CD14-positive monocyte (primary cell): ENCODE results near the gene ANKRD13B. TPM values are rescaled to one million over a fixed set of nuclear protein-coding genes. Genes with fewer than 3 reads are reported as not detected.
"Not testable (repeated sequence)": the region's sequence is repeated elsewhere in the genome, so short reads cannot be mapped to it uniquely, and the experiment has no call there.

Experiments used
- DNase-seq, 3 donors: peaks; one replicate each; pipeline ENCODE4 v3.0.0-alpha.2; 2011 to 2022
- H2AFZ ChIP-seq: 2 replicates; pipeline ENCODE4 v1.6.0; 2012; ENCODE audit warnings: mild to moderate bottlenecking, low read depth, low read length, inconsistent platforms; ENCODE audit not compliant: insufficient read depth, poor library complexity, severe bottlenecking
- H3K27ac ChIP-seq, 2 donors: 1 replicate in 1 of 2; 2 replicates in 1 of 2; pipeline ENCODE4 v1.5.1; 2012 to 2013; ENCODE audit warnings: low read length in 2 of 2, control low read depth in 1 of 2, inconsistent platforms in 1 of 2, low read depth in 1 of 2, mild to moderate bottlenecking in 1 of 2
- H3K27me3 ChIP-seq, 2 donors: one replicate each; pipeline versions ENCODE4 v1.6.0 to v1.6.1; 2011 to 2013; ENCODE audit warnings: low read length in 2 of 2; ENCODE audit not compliant: control insufficient read depth in 2 of 2, insufficient read depth in 2 of 2
- H3K36me3 ChIP-seq, 2 donors: replicated peaks in 1 of 2; 1 replicate in 1 of 2; 2 replicates in 1 of 2; pipeline versions ENCODE4 v1.5.1 to v1.6.1; 2012 to 2013; ENCODE audit warnings: low read length in 2 of 2, control low read depth in 1 of 2, inconsistent platforms in 1 of 2, mild to moderate bottlenecking in 1 of 2; ENCODE audit not compliant: insufficient read depth in 2 of 2, control insufficient read depth in 1 of 2
- H3K4me1 ChIP-seq, 2 donors: 1 replicate in 1 of 2; 2 replicates in 1 of 2; pipeline versions ENCODE4 v1.5.1 to v1.6.1; 2012 to 2013; ENCODE audit warnings: low read length in 2 of 2, control low read depth in 1 of 2, inconsistent platforms in 1 of 2, mild to moderate bottlenecking in 1 of 2, moderate library complexity in 1 of 2; ENCODE audit not compliant: insufficient read depth in 2 of 2, control insufficient read depth in 1 of 2
- H3K4me2 ChIP-seq: replicated peaks from 2 replicates; pipeline ENCODE3; 2012; ENCODE audit warnings: low read length, moderate library complexity, mild to moderate bottlenecking; ENCODE audit not compliant: poor library complexity, severe bottlenecking; ENCODE audit errors: extremely low read depth
- H3K4me3 ChIP-seq, 3 experiments: fragments of 200-600 bp in 1 of 3; sonication (generic) in 1 of 3; replicated peaks in 1 of 3; 1 replicate in 2 of 3; 2 replicates in 1 of 3; pipeline ENCODE4 v1.5.1; 2011 to 2013; ENCODE audit warnings: low read length in 3 of 3, mild to moderate bottlenecking in 3 of 3, control low read depth in 2 of 3, low read depth in 2 of 3, inconsistent platforms in 1 of 3, moderate library complexity in 1 of 3
- H3K79me2 ChIP-seq: 2 replicates; pipeline ENCODE4 v1.6.0; 2012; ENCODE audit warnings: mild to moderate bottlenecking, control low read depth, inconsistent platforms, low read length, moderate library complexity; ENCODE audit not compliant: insufficient read depth
- H3K9ac ChIP-seq: 2 replicates; pipeline ENCODE4 v1.6.0; 2017; ENCODE audit warnings: low read length, mild to moderate bottlenecking; ENCODE audit not compliant: insufficient read depth, poor library complexity, severe bottlenecking
- H3K9me3 ChIP-seq, 2 donors: replicated peaks in 1 of 2; 1 replicate in 1 of 2; 2 replicates in 1 of 2; pipeline versions ENCODE4 v1.5.1 to v1.6.1; 2012 to 2013; ENCODE audit warnings: low read length in 2 of 2, control low read depth in 1 of 2; ENCODE audit not compliant: control insufficient read depth in 1 of 2, insufficient read depth in 1 of 2
- H4K20me1 ChIP-seq: 2 replicates; pipeline ENCODE4 v1.6.0; 2012; ENCODE audit warnings: mild to moderate bottlenecking, low read length, control low read depth, moderate library complexity; ENCODE audit not compliant: insufficient read depth
- H3K27ac Mint-ChIP-seq, 7 donors: one replicate each; pipeline ENCODE4 v1.8.0; 2020; ENCODE audit warnings: mild to moderate bottlenecking in 7 of 7, mixed read lengths in 7 of 7, moderate library complexity in 6 of 7, inconsistent platforms in 2 of 7
- H3K27me3 Mint-ChIP-seq, 3 donors: one replicate each; pipeline ENCODE4 v1.8.0; 2021 to 2022; ENCODE audit warnings: low read depth in 3 of 3, mild to moderate bottlenecking in 3 of 3, mixed read lengths in 3 of 3, moderate library complexity in 3 of 3, inconsistent platforms in 1 of 3
- H3K36me3 Mint-ChIP-seq, 2 donors: one replicate each; pipeline ENCODE4 v1.8.0; 2020; ENCODE audit warnings: mixed read lengths in 2 of 2, inconsistent platforms in 1 of 2, mild to moderate bottlenecking in 1 of 2
- H3K4me1 Mint-ChIP-seq: one replicate; pipeline ENCODE4 v1.8.0; 2020; ENCODE audit warnings: mild to moderate bottlenecking, mixed read lengths
- H3K4me3 Mint-ChIP-seq, 2 donors: one replicate each; pipeline ENCODE4 v1.8.0; 2020; ENCODE audit warnings: mild to moderate bottlenecking in 2 of 2, mixed read lengths in 2 of 2, moderate library complexity in 1 of 2
- H3K9me3 Mint-ChIP-seq, 7 donors: one replicate each; pipeline ENCODE4 v1.8.0; 2020 to 2022; ENCODE audit warnings: mixed read lengths in 7 of 7, mild to moderate bottlenecking in 6 of 7, moderate library complexity in 6 of 7, inconsistent platforms in 2 of 7
- CTCF ChIP-seq: fragments of 200-600 bp; IDR thresholded peaks from one replicate; pipeline ENCODE4 v1.8.0; 2022; ENCODE audit warnings: antibody characterized with exemption, mild to moderate bottlenecking
- WGBS: methylation state at CpG from one replicate; pipeline ENCODE4 v1.1.5; 2013; ENCODE audit warnings: missing lambda C conversion rate; ENCODE audit not compliant: insufficient coverage; 5-methylcytosine and 5-hydroxymethylcytosine counted together
- intact Hi-C, 2 donors: fragments of 100-400 bp; cut with micrococcal nuclease; formaldehyde crosslinking; loops; one replicate each; pipeline versions ENCODE4 v1.15.0 to v1.15.1; 2023
- polyA plus RNA-seq, 3 donors: library from polyadenylated mRNA; depleted of rRNA in 1 of 3; unstranded in 2 of 3; stranded (reverse) in 1 of 3; fragments of 300-500 nt in 2 of 3; fragments of >200 nt in 1 of 3; fragmentation: Illumina TruSeq in 2 of 3; gene quantifications; 1 replicate in 2 of 3; 2 replicates in 1 of 3; pipeline ENCODE4 v1.2.3, GENCODE V29; 2012 to 2021

The ANKRD13B gene
- polyA plus RNA-seq, 3 donors = 0.37 TPM; not detected in 2

GRCh38 chr17:29557085-29557738, 35.7 kb upstream of the ANKRD13B start:
- H2AFZ ChIP-seq = no peak overlapping the region
- H3K36me3 ChIP-seq = no peaks in the 10 kb centered on the region
- H3K9ac ChIP-seq = no peak overlapping the region
- Mint-ChIP-seq H3K4me1 (peaks cover 33% of the 10 kb centered on the region), H3K4me3 (no peak overlapping the region), H3K9me3 (no peaks in the 10 kb centered on the region), H3K36me3 (peaks cover 3 to 5% of the 10 kb centered on the region in 2 donors), H3K27me3 (no peaks in the 10 kb centered on the region), H3K27ac (no peak overlapping the region)
- no peak for TF ChIP-seq CTCF
- intact Hi-C loops = no loop called here
- no peak overlapping the region for H3K4me2 ChIP-seq
- no peak overlapping the region for H3K27ac ChIP-seq
- no peak overlapping the region for H3K4me3 ChIP-seq
- H3K27me3 ChIP-seq = no peaks in the 10 kb centered on the region
- no CpG with 5 or more reads among the region's 1 CpG for WGBS
- H3K9me3 ChIP-seq = no peaks in the 10 kb centered on the region
- no peaks in the 10 kb centered on the region for H4K20me1 ChIP-seq
- no peak for DNase-seq
- peaks cover 27 to 30% of the 10 kb centered on the region in 2 donors for H3K4me1 ChIP-seq
- H3K79me2 ChIP-seq = peaks cover 5% of the 10 kb centered on the region

GRCh38 chr17:29557739-29558116, 35.2 kb upstream of the ANKRD13B start:
- H3K9ac ChIP-seq = no peak overlapping the region
- H3K27me3 ChIP-seq = no peaks in the 10 kb centered on the region
- no peak overlapping the region for H3K27ac Mint-ChIP-seq
- no peaks in the 10 kb centered on the region for H3K27me3 Mint-ChIP-seq
- H3K4me2 ChIP-seq = no peak overlapping the region
- H3K4me1 ChIP-seq = peaks cover 32 to 35% of the 10 kb centered on the region in 2 donors
- no peak overlapping the region for H3K4me3 ChIP-seq
- no peak for DNase-seq
- no peaks in the 10 kb centered on the region for H4K20me1 ChIP-seq
- no peaks in the 10 kb centered on the region for H3K9me3 ChIP-seq
- no peaks in the 10 kb centered on the region for H3K9me3 Mint-ChIP-seq
- H3K79me2 ChIP-seq = peaks cover 8% of the 10 kb centered on the region
- peaks cover 8% of the 10 kb centered on the region in 2 donors for H3K36me3 Mint-ChIP-seq
- no peak overlapping the region for H3K27ac ChIP-seq
- TF ChIP-seq CTCF = no peak
- H2AFZ ChIP-seq = no peak overlapping the region
- no peaks in the 10 kb centered on the region for H3K36me3 ChIP-seq
- peaks cover 38% of the 10 kb centered on the region for H3K4me1 Mint-ChIP-seq
- H3K4me3 Mint-ChIP-seq = no peak overlapping the region
- intact Hi-C loops = no loop called here

- H3K36me3 ChIP-seq, H3K27me3 Mint-ChIP-seq, H3K4me3 ChIP-seq, DNase-seq, H3K9me3 ChIP-seq, H3K4me2 ChIP-seq, H2AFZ ChIP-seq, H4K20me1 ChIP-seq, H3K9ac ChIP-seq, H3K27ac ChIP-seq, H3K9me3 Mint-ChIP-seq, H3K27me3 ChIP-seq, H3K4me3 Mint-ChIP-seq, intact Hi-C loops: not testable (repeated sequence)
- Mint-ChIP-seq H3K36me3 (peaks cover 10% of the 10 kb centered on the region in 2 donors), H3K4me1 (peaks cover 42% of the 10 kb centered on the region), H3K27ac (peak overlapping the region in 2 of 7 donors; percentile 35 to 50)
- Histone ChIP-seq H3K79me2 (peaks cover 12% of the 10 kb centered on the region), H3K4me1 (peaks cover 35 to 38% of the 10 kb centered on the region in 2 donors)
- WGBS = 100% methylated on average over 2 of the region's 5 CpGs
Observed at GRCh38 chr17:29558139-29558538, 34.8 kb upstream of the ANKRD13B start.
